RWPE2 (cell line): ENCODE measurements around the gene RPL5.

Experiments used
- ATAC-seq: fragments of 200-7000 bp; cut with Tn5 transposase; 3 replicates; pipeline ENCODE4 v1.9.1; 2021; ENCODE audit warnings: low read depth
- DNase-seq: peaks from one replicate; pipeline ENCODE4 v3.0.0-alpha.2; 2020; ENCODE audit warnings: low spot score
- H3K27ac ChIP-seq: fragments of 450-650 bp; 2 replicates; pipeline ENCODE4 v1.5.1; 2017; ENCODE audit warnings: mild to moderate bottlenecking; ENCODE audit not compliant: poor library complexity, severe bottlenecking
- H3K27me3 ChIP-seq: fragments of 250-450 bp; sonication (Bioruptor Pico); 2 replicates; pipeline ENCODE4 v1.5.1; 2021; ENCODE audit warnings: mild to moderate bottlenecking, moderate library complexity; ENCODE audit not compliant: insufficient read depth, poor library complexity, severe bottlenecking
- H3K36me3 ChIP-seq: fragments of 250-450 bp; sonication (Bioruptor Pico); 2 replicates; pipeline ENCODE4 v1.5.1; 2020; ENCODE audit warnings: low read depth, mild to moderate bottlenecking, moderate library complexity
- H3K4me1 ChIP-seq: fragments of 250-450 bp; sonication (Bioruptor Pico); 2 replicates; pipeline ENCODE4 v1.5.1; 2021; ENCODE audit warnings: mild to moderate bottlenecking, moderate library complexity; ENCODE audit not compliant: insufficient read depth, poor library complexity, severe bottlenecking
- H3K4me3 ChIP-seq: fragments of 250-450 bp; sonication (Bioruptor Pico); 2 replicates; pipeline ENCODE4 v1.5.1; 2021; ENCODE audit warnings: mild to moderate bottlenecking, moderate library complexity; ENCODE audit not compliant: severe bottlenecking
- H3K9me3 ChIP-seq: fragments of 250-450 bp; sonication (Bioruptor Pico); 2 replicates; pipeline ENCODE4 v1.5.1; 2021; ENCODE audit warnings: mild to moderate bottlenecking, moderate library complexity; ENCODE audit not compliant: severe bottlenecking
- TF ChIP-seq, protein P1 (sequence below): fragments of 450-650 bp; IDR thresholded peaks from one replicate; pipeline ENCODE4 v1.5.1; 2017; ENCODE audit warnings: mild to moderate bottlenecking, moderate library complexity; ENCODE audit not compliant: poor library complexity, severe bottlenecking

Gene RPL5

DNA sequence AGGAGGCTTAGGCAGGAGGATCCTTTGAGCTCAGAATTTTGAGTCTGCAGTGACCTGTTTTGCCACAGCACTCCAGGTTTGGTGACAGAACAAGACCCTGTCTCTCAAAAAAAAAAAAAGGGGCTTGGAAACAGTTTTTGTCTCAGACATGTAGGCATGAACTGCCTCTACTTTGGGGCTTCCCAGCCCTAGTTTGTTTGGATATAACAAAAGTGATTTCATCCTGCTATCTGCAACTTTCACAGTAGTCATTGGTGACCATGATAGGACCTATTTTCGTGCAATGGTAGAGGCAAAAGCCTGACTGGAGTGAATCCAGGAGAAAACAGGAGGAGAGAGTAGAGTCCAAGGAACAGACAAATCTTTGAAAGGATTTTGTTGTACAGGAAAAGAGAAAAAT is 26.6 kb upstream of the RPL5 start:
- Histone ChIP-seq H3K27ac (peak overlapping the region; percentile 87), H3K9me3 (no peaks in the 10 kb centered on the region), H3K36me3 (no peaks in the 10 kb centered on the region), H3K4me3 (no peak overlapping the region), H3K4me1 (peaks cover 21% of the 10 kb centered on the region), H3K27me3 (no peaks in the 10 kb centered on the region)
- DNase-seq (no peak), ATAC-seq (no peak)
- TF ChIP-seq, protein P1, sequence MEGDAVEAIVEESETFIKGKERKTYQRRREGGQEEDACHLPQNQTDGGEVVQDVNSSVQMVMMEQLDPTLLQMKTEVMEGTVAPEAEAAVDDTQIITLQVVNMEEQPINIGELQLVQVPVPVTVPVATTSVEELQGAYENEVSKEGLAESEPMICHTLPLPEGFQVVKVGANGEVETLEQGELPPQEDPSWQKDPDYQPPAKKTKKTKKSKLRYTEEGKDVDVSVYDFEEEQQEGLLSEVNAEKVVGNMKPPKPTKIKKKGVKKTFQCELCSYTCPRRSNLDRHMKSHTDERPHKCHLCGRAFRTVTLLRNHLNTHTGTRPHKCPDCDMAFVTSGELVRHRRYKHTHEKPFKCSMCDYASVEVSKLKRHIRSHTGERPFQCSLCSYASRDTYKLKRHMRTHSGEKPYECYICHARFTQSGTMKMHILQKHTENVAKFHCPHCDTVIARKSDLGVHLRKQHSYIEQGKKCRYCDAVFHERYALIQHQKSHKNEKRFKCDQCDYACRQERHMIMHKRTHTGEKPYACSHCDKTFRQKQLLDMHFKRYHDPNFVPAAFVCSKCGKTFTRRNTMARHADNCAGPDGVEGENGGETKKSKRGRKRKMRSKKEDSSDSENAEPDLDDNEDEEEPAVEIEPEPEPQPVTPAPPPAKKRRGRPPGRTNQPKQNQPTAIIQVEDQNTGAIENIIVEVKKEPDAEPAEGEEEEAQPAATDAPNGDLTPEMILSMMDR = no peak

DNA sequence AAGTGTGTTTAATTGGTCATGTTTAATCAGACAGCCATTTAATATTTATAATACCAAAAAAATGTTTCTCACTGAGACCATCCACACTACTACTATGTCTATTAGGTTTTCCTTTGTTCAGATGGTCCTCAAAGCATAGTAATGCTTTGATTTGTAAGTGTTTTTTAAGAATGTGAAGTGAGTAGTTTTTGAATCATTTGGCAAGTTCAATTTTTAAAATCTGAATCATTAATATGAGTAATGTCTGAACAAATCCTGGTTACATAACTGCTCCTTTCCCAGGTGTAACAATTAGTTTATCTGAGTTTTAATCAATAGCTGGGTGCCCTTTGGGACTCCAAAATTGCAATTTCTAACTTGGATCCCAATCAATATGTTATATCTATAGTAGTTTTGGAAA is 23.5 kb upstream of the RPL5 start:
- ATAC-seq (peak; percentile 70), DNase-seq (no peak)
- Histone ChIP-seq H3K27ac (peak overlapping the region; percentile 87), H3K4me3 (no peak overlapping the region), H3K9me3 (no peaks in the 10 kb centered on the region), H3K4me1 (peaks cover 21% of the 10 kb centered on the region), H3K36me3 (no peaks in the 10 kb centered on the region), H3K27me3 (no peaks in the 10 kb centered on the region)
- TF ChIP-seq, protein P1 = no peak

DNA sequence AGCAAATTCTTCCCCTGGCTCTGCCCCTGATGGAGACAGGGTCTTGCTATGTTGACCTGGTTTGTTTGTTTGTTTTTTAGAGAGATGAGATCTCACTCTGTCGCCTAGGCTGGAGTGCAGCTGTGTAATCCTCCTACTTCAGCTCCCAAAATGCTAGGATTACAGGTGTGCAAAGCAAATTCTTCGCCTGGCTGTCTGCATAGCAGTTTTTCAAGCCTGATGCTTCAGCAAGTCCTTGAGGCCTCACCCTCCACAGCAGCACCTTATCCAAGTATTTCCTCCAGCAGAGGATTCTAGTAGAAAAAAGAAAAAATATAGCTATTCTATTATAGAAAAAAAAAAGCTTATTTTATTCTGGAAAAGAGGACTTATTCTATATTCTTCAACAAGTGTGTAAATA is 15.1 kb upstream of the RPL5 start:
- Histone ChIP-seq H3K27ac (no peak overlapping the region), H3K9me3 (no peaks in the 10 kb centered on the region), H3K4me1 (no peaks in the 10 kb centered on the region), H3K36me3 (no peaks in the 10 kb centered on the region), H3K27me3 (no peaks in the 10 kb centered on the region), H3K4me3 (no peak overlapping the region)
- ATAC-seq (no peak), DNase-seq (no peak)
- TF ChIP-seq, protein P1 = no peak

DNA sequence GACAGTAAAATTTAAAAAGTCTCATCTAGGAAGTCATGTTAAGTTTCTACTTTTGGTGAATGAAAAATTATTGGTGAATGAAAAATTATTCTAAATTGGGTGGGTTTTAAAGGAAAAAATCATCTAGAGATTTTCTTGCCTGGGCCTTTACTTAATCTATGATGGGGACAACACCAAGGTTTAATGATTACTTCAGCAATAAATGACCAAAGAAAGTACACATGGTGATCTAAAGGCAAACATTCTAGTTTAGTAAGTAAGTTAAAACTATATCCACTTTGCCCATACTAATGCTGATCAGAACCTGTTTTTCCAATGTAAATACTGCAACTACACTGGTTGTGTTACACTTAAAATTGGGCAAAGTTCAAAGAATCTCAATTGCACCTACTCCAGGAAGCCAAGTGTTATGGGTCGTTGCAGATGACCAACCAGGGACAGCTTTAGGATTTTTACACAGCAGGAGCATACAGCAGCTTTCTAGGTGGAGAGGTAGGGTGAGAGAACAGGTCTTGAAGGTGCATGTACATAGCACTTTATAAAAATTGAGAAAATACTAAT is 14.6 kb upstream of the RPL5 start:
- Histone ChIP-seq H3K4me1 (no peaks in the 10 kb centered on the region), H3K27ac (no peak overlapping the region), H3K4me3 (no peak overlapping the region), H3K27me3 (no peaks in the 10 kb centered on the region), H3K9me3 (no peaks in the 10 kb centered on the region), H3K36me3 (no peaks in the 10 kb centered on the region)
- TF ChIP-seq, protein P1 = no peak
- DNase-seq (no peak), ATAC-seq (no peak)

DNA sequence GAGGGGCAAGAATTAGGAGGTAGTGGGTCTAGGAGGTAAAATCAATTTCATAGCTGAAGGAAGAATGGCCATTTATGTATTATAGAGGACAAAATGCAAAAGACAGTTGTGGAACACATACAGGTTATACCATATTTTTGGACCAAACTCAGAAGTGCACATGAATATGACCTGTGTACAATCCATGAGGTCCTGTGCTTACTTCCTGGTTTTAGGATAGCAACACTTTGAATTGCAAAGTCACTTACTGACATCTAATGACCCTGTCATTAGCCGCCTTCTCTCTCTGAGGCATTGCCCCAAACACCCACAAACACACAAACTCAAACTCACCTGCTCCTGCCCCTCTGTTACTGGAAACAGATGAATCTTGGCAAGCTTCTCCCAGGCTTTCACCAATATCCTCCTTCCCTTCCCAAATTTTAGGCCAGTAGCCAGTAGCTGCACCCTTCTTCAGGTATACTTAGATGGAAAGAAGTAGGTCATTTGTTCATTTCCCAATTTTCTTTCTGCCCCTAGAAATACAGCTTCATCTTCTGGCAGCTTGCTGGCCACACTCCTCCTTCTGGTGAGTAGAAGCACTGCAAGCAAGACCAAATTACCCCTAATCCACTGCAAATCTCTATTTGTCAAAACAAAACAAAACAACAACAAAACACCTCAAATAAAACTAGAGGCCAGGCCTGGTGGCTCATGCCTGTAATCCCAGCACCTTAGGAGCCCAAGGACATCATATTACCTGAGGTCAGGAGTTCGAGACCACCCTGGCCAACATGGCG is 13.7 kb upstream of the RPL5 start:
- ATAC-seq (no peak), DNase-seq (no peak)
- H3K9me3 ChIP-seq = no peaks in the 10 kb centered on the region
- no peaks in the 10 kb centered on the region for H3K36me3 ChIP-seq
- no peaks in the 10 kb centered on the region for H3K27me3 ChIP-seq
- no peaks in the 10 kb centered on the region for H3K4me1 ChIP-seq
- no peak overlapping the region for H3K27ac ChIP-seq
- TF ChIP-seq, protein P1 = peak; percentile 69
- H3K4me3 ChIP-seq = no peak overlapping the region
